ENCODE measurements around the gene KLRD1.
"Not testable (repeated sequence)": the region's sequence is repeated elsewhere in the genome, so short reads cannot be mapped to it uniquely, and the experiment has no call there.

Gene KLRD1

GRCh38 chr12:10339053-10339840, 31.6 kb downstream of the KLRD1 start:
- DNase-seq: peak; percentile 29 to 54

- DNase-seq: not testable (repeated sequence)
These were observed 33.3 kb downstream of the KLRD1 start for GRCh38 chr12:10340946-10341345.

- no peak for DNase-seq
These were observed 34.3 kb downstream of the KLRD1 start for GRCh38 chr12:10341892-10342509.

- DNase-seq: not testable (repeated sequence)
These were observed 43.8 kb downstream of the KLRD1 start for GRCh38 chr12:10351457-10351856.

GRCh38 chr12:10354071-10354470, 46.4 kb downstream of the KLRD1 start:
- DNase-seq: no peak

GRCh38 chr12:10354502-10354901, 46.8 kb downstream of the KLRD1 start:
- no peak for DNase-seq

- no peak for DNase-seq
These were observed 50.5 kb downstream of the KLRD1 start for GRCh38 chr12:10358131-10358530.

- no peak for DNase-seq
These were observed 51.3 kb downstream of the KLRD1 start for GRCh38 chr12:10358969-10359368.

GRCh38 chr12:10361084-10361483, 53.4 kb downstream of the KLRD1 start:
- DNase-seq: no peak

GRCh38 chr12:10361622-10362021, 54.0 kb downstream of the KLRD1 start:
- no peak for DNase-seq

GRCh38 chr12:10362325-10362724, 54.7 kb downstream of the KLRD1 start:
- DNase-seq: no peak

- no peak for DNase-seq
These were observed 55.4 kb downstream of the KLRD1 start for GRCh38 chr12:10362828-10363657.

GRCh38 chr12:10363658-10363913, 55.9 kb downstream of the KLRD1 start:
- DNase-seq: no peak

GRCh38 chr12:10363914-10364814, 56.5 kb downstream of the KLRD1 start:
- peak in 1 of 2 experiments; percentile 58 for DNase-seq

- DNase-seq: peak; percentile 43 to 86
These were observed 57.3 kb downstream of the KLRD1 start for GRCh38 chr12:10364815-10365622.

GRCh38 chr12:10365696-10366405, 58.2 kb downstream of the KLRD1 start:
- DNase-seq: peak in 1 of 2 experiments; percentile 34

- DNase-seq: peak; percentile 47 to 92
These were observed 59.2 kb downstream of the KLRD1 start for GRCh38 chr12:10366875-10367274.

GRCh38 chr12:10367714-10368113, 60.0 kb downstream of the KLRD1 start:
- not testable (repeated sequence) for DNase-seq

- no peak for DNase-seq
These were observed 60.8 kb downstream of the KLRD1 start for GRCh38 chr12:10368206-10369171.
